ENCODE data around the gene POLR2I.

DNA sequence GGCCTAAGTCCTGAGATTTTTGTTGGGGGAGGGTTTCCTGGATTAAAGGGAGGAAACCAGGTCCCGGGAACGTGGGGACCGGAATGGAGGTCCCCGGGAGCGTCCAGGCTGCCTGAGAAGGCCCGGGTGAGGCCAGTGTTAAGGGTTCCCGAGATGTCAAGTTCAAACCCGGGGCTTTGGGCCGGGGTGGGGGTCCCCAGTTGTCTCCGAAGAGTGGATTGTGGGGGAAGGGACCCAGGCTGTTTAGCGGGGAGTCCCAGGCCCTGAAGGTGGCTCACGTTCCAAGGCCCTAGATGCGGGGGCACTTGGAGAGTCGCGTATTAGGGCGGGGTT, 37.3 kb upstream of the POLR2I start:
- TF ChIP-seq, protein P1, sequence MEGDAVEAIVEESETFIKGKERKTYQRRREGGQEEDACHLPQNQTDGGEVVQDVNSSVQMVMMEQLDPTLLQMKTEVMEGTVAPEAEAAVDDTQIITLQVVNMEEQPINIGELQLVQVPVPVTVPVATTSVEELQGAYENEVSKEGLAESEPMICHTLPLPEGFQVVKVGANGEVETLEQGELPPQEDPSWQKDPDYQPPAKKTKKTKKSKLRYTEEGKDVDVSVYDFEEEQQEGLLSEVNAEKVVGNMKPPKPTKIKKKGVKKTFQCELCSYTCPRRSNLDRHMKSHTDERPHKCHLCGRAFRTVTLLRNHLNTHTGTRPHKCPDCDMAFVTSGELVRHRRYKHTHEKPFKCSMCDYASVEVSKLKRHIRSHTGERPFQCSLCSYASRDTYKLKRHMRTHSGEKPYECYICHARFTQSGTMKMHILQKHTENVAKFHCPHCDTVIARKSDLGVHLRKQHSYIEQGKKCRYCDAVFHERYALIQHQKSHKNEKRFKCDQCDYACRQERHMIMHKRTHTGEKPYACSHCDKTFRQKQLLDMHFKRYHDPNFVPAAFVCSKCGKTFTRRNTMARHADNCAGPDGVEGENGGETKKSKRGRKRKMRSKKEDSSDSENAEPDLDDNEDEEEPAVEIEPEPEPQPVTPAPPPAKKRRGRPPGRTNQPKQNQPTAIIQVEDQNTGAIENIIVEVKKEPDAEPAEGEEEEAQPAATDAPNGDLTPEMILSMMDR (conservative IDR thresholded peaks at IDR 0.05 in 1 of 2, IDR thresholded peaks at IDR 0.05 in 1 of 2; ENCODE audit: extremely low read depth in 1 of 2, insufficient read depth in 1 of 2, low read depth in 1 of 2, low read length in 2 of 2): no peak
- TF ChIP-seq EZH2 (IDR thresholded peaks at IDR 0.05; ENCODE audit: borderline replicate concordance, low read length): no peak
